HepG2 (cell line): ENCODE data around the gene CD2AP. TPM values are rescaled to one million over a fixed set of nuclear protein-coding genes. Genes with fewer than 3 reads are reported as not detected.

ENCODE experiments used
- ATAC-seq: fragments of 200-7000 bp; cut with Tn5 transposase; 3 replicates; pipeline ENCODE4 v1.9.1; 2020; ENCODE audit warnings: mild to moderate bottlenecking, moderate library complexity
- BruUV-seq: library from RNA; stranded (reverse); fragments of 400-500 nt; replicated peaks from 2 replicates; lab custom pipeline; 2021; lab: Mats Ljungman, UMichigan
- CTCF ChIA-PET: fragments of 300-600 bp; formaldehyde crosslinking; extraction: SDS; loops from one replicate; lab custom pipeline; 2021; ENCODE audit warnings: low total read pairs, inconsistent platforms, low intra/inter-chr PET ratio; lab: Yijun Ruan, JAX
- POLR2A ChIA-PET: fragments of 350-600 bp; sonication (Branson Sonifier 250); formaldehyde crosslinking; loops from one replicate; lab custom pipeline; 2020; ENCODE audit warnings: antibody characterized with exemption, inconsistent platforms; lab: Yijun Ruan, JAX
- DNase-seq: peaks from one replicate; pipeline ENCODE4 v3.0.0-alpha.2; 2015; ENCODE audit warnings: low spot score
- FAIRE-seq: peaks from 3 replicates; lab custom pipeline; 2011; peaks lifted over from hg19 to GRCh38; lab: Jason Lieb, UNC
- H2AFZ ChIP-seq: one replicate; pipeline ENCODE4 v1.6.1; 2011; ENCODE audit warnings: low read length, inconsistent platforms
- H3K27ac ChIP-seq: fragments of 300-600 bp; 3 replicates; pipeline ENCODE4 v1.8.0; 2011; ENCODE audit warnings: mixed run types, mild to moderate bottlenecking, mixed read lengths, low read length, inconsistent platforms; ENCODE audit not compliant: insufficient read depth; ENCODE audit errors: extremely low read length
- H3K27me3 ChIP-seq, 2 experiments: fragments of 200-600 bp in 1 of 2; 2 replicates in 1 of 2; 3 replicates in 1 of 2; pipeline versions ENCODE4 v1.6.0 to v1.8.0; 2011; ENCODE audit warnings: low read length in 2 of 2, mild to moderate bottlenecking in 2 of 2, moderate library complexity in 2 of 2, inconsistent platforms in 1 of 2; ENCODE audit not compliant: insufficient read depth in 2 of 2, control insufficient read depth in 1 of 2
- H3K36me3 ChIP-seq, 2 experiments: fragments of 200-600 bp in 1 of 2; replicated peaks in 1 of 2; 2 replicates in 1 of 2; 3 replicates in 1 of 2; pipeline versions ENCODE4 v1.5.1 to v1.8.0; 2011; ENCODE audit warnings: low read length in 2 of 2, inconsistent platforms in 1 of 2; ENCODE audit not compliant: insufficient read depth in 2 of 2, control insufficient read depth in 1 of 2
- H3K4me1 ChIP-seq: 2 replicates; pipeline ENCODE4 v1.5.1; 2012; ENCODE audit warnings: low read length, inconsistent platforms; ENCODE audit not compliant: insufficient read depth
- H3K4me2 ChIP-seq: 2 replicates; pipeline ENCODE4 v1.6.0; 2011; ENCODE audit warnings: low read depth, low read length, inconsistent platforms
- H3K4me3 ChIP-seq, 3 experiments: fragments of 200-600 bp in 1 of 3; sonication (generic), shearing (Covaris generic) in 1 of 3; replicated peaks in 1 of 3; 2 replicates each; pipeline ENCODE4 v1.5.1; 2011 to 2016; ENCODE audit warnings: low read length in 3 of 3, inconsistent platforms in 2 of 3, low read depth in 2 of 3, mild to moderate bottlenecking in 2 of 3, control low read depth in 1 of 3, mixed read lengths in 1 of 3; ENCODE audit not compliant: insufficient read depth in 1 of 3
- H3K79me2 ChIP-seq: one replicate; pipeline ENCODE4 v1.6.1; 2011; ENCODE audit warnings: low read length, inconsistent platforms; ENCODE audit not compliant: insufficient read depth
- H3K9ac ChIP-seq: 2 replicates; pipeline ENCODE4 v1.6.0; 2011; ENCODE audit warnings: mild to moderate bottlenecking, low read depth, low read length, inconsistent platforms; ENCODE audit not compliant: insufficient read depth
- H3K9me3 ChIP-seq: 2 replicates; pipeline ENCODE4 v1.5.1; 2012; ENCODE audit warnings: mild to moderate bottlenecking, low read length
- H4K20me1 ChIP-seq: 2 replicates; pipeline ENCODE4 v1.6.0; 2011; ENCODE audit warnings: inconsistent platforms, mild to moderate bottlenecking, low read length, moderate library complexity; ENCODE audit not compliant: insufficient read depth
- CREB1 ChIP-seq, 2 experiments: fragments of 450-650 bp in 1 of 2; IDR thresholded peaks; 2 replicates each; pipeline ENCODE4 v1.6.1; 2016 to 2017; ENCODE audit warnings: control low read depth in 1 of 2, mild to moderate bottlenecking in 1 of 2, missing compliant biosample characterization in 1 of 2, missing genetic modification characterization in 1 of 2
- HDAC2 ChIP-seq: sonication (generic); formaldehyde crosslinking; IDR thresholded peaks from 2 replicates; pipeline ENCODE4 v1.4.0; 2020; ENCODE audit warnings: missing genetic modification reagents
- HMGXB3 ChIP-seq: sonication (generic); formaldehyde crosslinking; IDR thresholded peaks from 2 replicates; pipeline ENCODE4 v1.4.0; 2020; ENCODE audit warnings: missing genetic modification reagents, borderline replicate concordance
- HNF1A ChIP-seq, 2 experiments: sonication (generic) in 1 of 2; formaldehyde crosslinking in 1 of 2; IDR thresholded peaks; 2 replicates each; pipeline versions ENCODE4 v1.4.0 to v1.6.1; 2016 to 2020; ENCODE audit warnings: borderline replicate concordance in 1 of 2, low read depth in 1 of 2, mild to moderate bottlenecking in 1 of 2, missing genetic modification reagents in 1 of 2
- HNF4G ChIP-seq, 2 experiments: sonication (generic) in 1 of 2; formaldehyde crosslinking in 1 of 2; IDR thresholded peaks; 2 replicates each; pipeline versions ENCODE4 v1.4.0 to v1.6.1; 2011 to 2020; ENCODE audit warnings: borderline replicate concordance in 2 of 2, low read depth in 2 of 2, mild to moderate bottlenecking in 2 of 2, low read length in 1 of 2, missing genetic modification reagents in 1 of 2, moderate library complexity in 1 of 2
- ZNF317 ChIP-seq: sonication (generic); formaldehyde crosslinking; IDR thresholded peaks from 2 replicates; pipeline ENCODE4 v1.5.0; 2020; ENCODE audit warnings: mild to moderate bottlenecking, missing genetic modification reagents
- ZNF569 ChIP-seq: sonication (generic); formaldehyde crosslinking; IDR thresholded peaks from 2 replicates; pipeline ENCODE4 v1.5.0; 2020; ENCODE audit warnings: mild to moderate bottlenecking, missing genetic modification reagents, moderate library complexity, borderline replicate concordance
- WGBS: methylation state at CpG from one replicate; pipeline ENCODE4 v1.1.6; 2017; ENCODE audit warnings: low lambda C conversion rate; 5-methylcytosine and 5-hydroxymethylcytosine counted together
- in situ Hi-C: cut with HindIII; loops from 2 replicates; pipeline ENCODE4 v1.10.0; 2017; ENCODE audit warnings: low pct_unique_long_range_greater_than_20kb; ENCODE audit not compliant: extremely low pct_ligation_motif_present
- intact Hi-C: fragments of 100-400 bp; cut with micrococcal nuclease; formaldehyde crosslinking; loops from one replicate; pipeline ENCODE4 v1.10.0; 2022; ENCODE audit not compliant: unreplicated experiment
- polyA plus RNA-seq, 8 experiments: library from polyadenylated mRNA; depleted of rRNA in 3 of 8; stranded (reverse) in 7 of 8; unstranded in 1 of 8; fragments of >200 nt; fragmentation: Illumina TruSeq in 4 of 8; extraction: Trizol in 4 of 8; gene quantifications; 2 replicates each; pipeline versions ENCODE4 v1.2.1 to v1.2.3, GENCODE V29; 2011 to 2016; ENCODE audit warnings: low read depth in 4 of 8, missing spikeins in 1 of 8, mixed read lengths in 1 of 8; ENCODE audit not compliant: insufficient read depth in 1 of 8
- total RNA-seq, 5 experiments: library from RNA; depleted of rRNA; stranded (reverse); fragments of >200 nt; fragmentation: Illumina TruSeq; extraction: Trizol; gene quantifications; 2 replicates each; pipeline ENCODE4 v1.2.3, GENCODE V29; 2016; ENCODE audit warnings: low read depth in 1 of 5

The CD2AP gene
- total and polyA plus RNA-seq, 2 of the 13 experiments (the other 11 are each of a cell fraction or from before 2014, with no cell fraction given): 8.6 to 31.9 TPM

GRCh38 chr6:47512872-47513271, 35.3 kb downstream of the CD2AP start:
- Histone ChIP-seq H3K9ac (no peak overlapping the region), H3K9me3 (peaks cover 7% of the 10 kb centered on the region; the same call in 1 of the 2 replicates), H3K4me3 (no peak overlapping the region), H3K79me2 (peaks cover 34% of the 10 kb centered on the region), H3K27ac (no peak overlapping the region), H3K4me1 (no peaks in the 10 kb centered on the region), H2AFZ (no peak overlapping the region), H3K36me3 (peaks cover 3 to 8% of the 10 kb centered on the region in 2 experiments; a peak in 4 of 5 replicates), H3K4me2 (no peak overlapping the region), H3K27me3 (no peaks in the 10 kb centered on the region), H4K20me1 (no peaks in the 10 kb centered on the region)
- DNase-seq (no peak), FAIRE-seq (no peak), ATAC-seq (no peak)
- ChIA-PET POLR2A (no interaction called here), CTCF (no interaction called here)
- in situ Hi-C loops (no loop called here), intact Hi-C loops (no loop called here)
- peak; percentile 100 for TF ChIP-seq ZNF317
- TF ChIP-seq HMGXB3: no peak
- no TSS peak for BruUV-seq

GRCh38 chr6:47519279-47519678, 41.7 kb downstream of the CD2AP start:
- peaks cover 0 to 2% of the 10 kb centered on the region in 2 experiments; a peak in 2 of 5 replicates for H3K36me3 ChIP-seq
- FAIRE-seq (peak; percentile 76), DNase-seq (peak; percentile 90), ATAC-seq (peak; percentile 98)
- peaks cover 66% of the 10 kb centered on the region for H3K79me2 ChIP-seq
- no peaks in the 10 kb centered on the region for H3K27me3 ChIP-seq
- H3K4me2 ChIP-seq: 0 out of 2 replicates have a peak overlapping the region, but pooled peaks have one; percentile 18
- ChIA-PET CTCF (no interaction called here), POLR2A (interaction anchor here (1.0 kb wide), 1 partner anchor 42 kb away, joined by 5 read pairs; the partner anchor contains the start of gene CD2AP)
- H4K20me1 ChIP-seq: peaks cover 39% of the 10 kb centered on the region
- in situ Hi-C loops (no loop called here), intact Hi-C loops (loop anchor here (5.0 kb wide), 1 partner anchor 42 kb away; the partner anchor contains the start of gene CD2AP)
- no peak overlapping the region for H3K9ac ChIP-seq
- no TSS peak for BruUV-seq
- no peaks in the 10 kb centered on the region for H3K9me3 ChIP-seq
- H3K4me3 ChIP-seq: no peak overlapping the region
- H3K27ac ChIP-seq: no peak overlapping the region
- peaks cover 24% of the 10 kb centered on the region for H3K4me1 ChIP-seq
- H2AFZ ChIP-seq: no peak overlapping the region
- WGBS: 9% methylated on average over 2 of the region's 2 CpGs
- TF ChIP-seq CREB1 (IDR thresholded peaks at IDR 0.05) (no peak), CREB1 (CRISPR knock-in tag; IDR thresholded peaks at IDR 0.05) (0 out of 2 replicates have a peak, but pooled peaks have one; percentile 37), HDAC2 (CRISPR knock-in tag) (peak; percentile 76; the same call in 1 of the 2 replicates), HNF4G (IDR thresholded peaks at IDR 0.05; ENCODE audit: borderline replicate concordance, low read depth, low read length) (peak; percentile 74), HNF4G (CRISPR knock-in tag; IDR thresholded peaks at IDR 0.05; ENCODE audit: borderline replicate concordance, low read depth) (no peak), HNF1A (IDR thresholded peaks at IDR 0.05; ENCODE audit: low read depth) (no peak), HNF1A (CRISPR knock-in tag; IDR thresholded peaks at IDR 0.05; ENCODE audit: borderline replicate concordance) (peak; percentile 26; the same call in 1 of the 2 replicates), ZNF569 (CRISPR knock-in tag) (no peak)
